Ascending aorta (tissue), 2 donors: ENCODE results near the gene MED10. TPM values are rescaled to one million over a fixed set of nuclear protein-coding genes. Genes with fewer than 3 reads are reported as not detected.
A peak's percentile ranks its signal among the peaks of the same experiment; 100 is the strongest.

Experiments used
- DNase-seq, 2 donors: peaks; one replicate each; pipeline ENCODE4 v3.0.0-alpha.2; 2019; ENCODE audit warnings: low spot score in 2 of 2
- H3K27ac ChIP-seq, 2 donors: fragments of 200-600 bp; sonication (generic); one replicate each; pipeline ENCODE4 v1.5.1; 2016 to 2017; ENCODE audit warnings: mild to moderate bottlenecking in 1 of 2
- H3K27me3 ChIP-seq: fragments of 200-600 bp; sonication (generic); one replicate; pipeline ENCODE4 v1.5.1; 2017
- H3K36me3 ChIP-seq, 2 donors: fragments of 200-600 bp; sonication (generic); one replicate each; pipeline ENCODE4 v1.5.1; 2016
- H3K4me1 ChIP-seq, 2 donors: fragments of 200-600 bp; sonication (generic); one replicate each; pipeline ENCODE4 v1.5.1; 2016 to 2017; ENCODE audit warnings: mild to moderate bottlenecking in 1 of 2
- H3K4me3 ChIP-seq, 2 donors: fragments of 200-600 bp; sonication (generic); one replicate each; pipeline ENCODE4 v1.5.1; 2016 to 2017; ENCODE audit warnings: mild to moderate bottlenecking in 1 of 2
- H3K9me3 ChIP-seq, 2 donors: fragments of 200-600 bp; sonication (generic); one replicate each; pipeline ENCODE4 v1.5.1; 2016
- intact Hi-C: fragments of 100-400 bp; cut with DNase I; formaldehyde crosslinking; loops from one replicate; pipeline ENCODE4 v1.15.1; 2023
- total RNA-seq: library from RNA; depleted of rRNA; stranded (reverse); fragments of >200 nt; gene quantifications from one replicate; pipeline ENCODE4 v1.1.0, GENCODE V29; 2016
- TF ChIP-seq, protein P1 (sequence below), 3 experiments: fragments of 200-600 bp in 2 of 3; fragments of 450-650 bp in 1 of 3; sonication (generic) in 2 of 3; IDR thresholded peaks; one replicate each; pipeline ENCODE4 v1.5.1; 2016 to 2019; ENCODE audit warnings: antibody characterized with exemption in 3 of 3, mild to moderate bottlenecking in 1 of 3, moderate library complexity in 1 of 3

MED10 gene
- total RNA-seq, 1 donor from 2014 or later: 2.9 TPM

DNA sequence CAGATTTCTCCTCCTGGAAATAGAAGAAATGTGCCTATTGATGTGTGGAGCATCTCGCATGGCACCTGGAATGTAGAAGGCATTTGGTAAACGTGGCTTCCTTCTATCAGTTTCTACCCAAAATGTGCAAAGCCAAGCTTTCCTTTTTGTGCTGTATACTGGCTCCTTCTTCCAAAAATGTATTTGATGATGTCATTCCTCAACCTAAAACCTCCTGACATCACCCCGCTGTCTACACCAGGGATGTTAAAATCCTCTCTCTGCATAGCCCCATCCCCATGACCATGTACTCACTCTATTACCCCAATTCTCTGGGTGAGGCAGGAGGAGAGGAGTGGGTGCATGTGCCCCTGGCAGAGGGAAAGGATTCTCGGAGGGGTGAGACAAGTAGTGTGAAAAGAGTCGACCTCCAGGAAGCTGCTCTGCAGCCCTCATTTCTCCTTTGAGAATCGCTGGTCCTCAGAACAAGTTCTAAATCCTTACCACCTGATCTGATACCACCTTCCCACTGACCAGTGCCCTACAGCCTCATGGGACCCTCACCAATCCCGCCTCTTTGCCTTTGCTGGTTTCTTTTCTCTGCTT, 11.7 kb upstream of the MED10 start:
- H3K9me3 ChIP-seq: no peaks in the 10 kb centered on the region
- H3K27me3 ChIP-seq: no peaks in the 10 kb centered on the region
- no peaks in the 10 kb centered on the region for H3K4me1 ChIP-seq
- no peak overlapping the region for H3K4me3 ChIP-seq
- H3K36me3 ChIP-seq: no peaks in the 10 kb centered on the region
- intact Hi-C loops: no loop called here
- TF ChIP-seq, protein P1, sequence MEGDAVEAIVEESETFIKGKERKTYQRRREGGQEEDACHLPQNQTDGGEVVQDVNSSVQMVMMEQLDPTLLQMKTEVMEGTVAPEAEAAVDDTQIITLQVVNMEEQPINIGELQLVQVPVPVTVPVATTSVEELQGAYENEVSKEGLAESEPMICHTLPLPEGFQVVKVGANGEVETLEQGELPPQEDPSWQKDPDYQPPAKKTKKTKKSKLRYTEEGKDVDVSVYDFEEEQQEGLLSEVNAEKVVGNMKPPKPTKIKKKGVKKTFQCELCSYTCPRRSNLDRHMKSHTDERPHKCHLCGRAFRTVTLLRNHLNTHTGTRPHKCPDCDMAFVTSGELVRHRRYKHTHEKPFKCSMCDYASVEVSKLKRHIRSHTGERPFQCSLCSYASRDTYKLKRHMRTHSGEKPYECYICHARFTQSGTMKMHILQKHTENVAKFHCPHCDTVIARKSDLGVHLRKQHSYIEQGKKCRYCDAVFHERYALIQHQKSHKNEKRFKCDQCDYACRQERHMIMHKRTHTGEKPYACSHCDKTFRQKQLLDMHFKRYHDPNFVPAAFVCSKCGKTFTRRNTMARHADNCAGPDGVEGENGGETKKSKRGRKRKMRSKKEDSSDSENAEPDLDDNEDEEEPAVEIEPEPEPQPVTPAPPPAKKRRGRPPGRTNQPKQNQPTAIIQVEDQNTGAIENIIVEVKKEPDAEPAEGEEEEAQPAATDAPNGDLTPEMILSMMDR (IDR thresholded peaks at IDR 0.05): no peak
- DNase-seq: no peak
- H3K27ac ChIP-seq: no peak overlapping the region

DNA sequence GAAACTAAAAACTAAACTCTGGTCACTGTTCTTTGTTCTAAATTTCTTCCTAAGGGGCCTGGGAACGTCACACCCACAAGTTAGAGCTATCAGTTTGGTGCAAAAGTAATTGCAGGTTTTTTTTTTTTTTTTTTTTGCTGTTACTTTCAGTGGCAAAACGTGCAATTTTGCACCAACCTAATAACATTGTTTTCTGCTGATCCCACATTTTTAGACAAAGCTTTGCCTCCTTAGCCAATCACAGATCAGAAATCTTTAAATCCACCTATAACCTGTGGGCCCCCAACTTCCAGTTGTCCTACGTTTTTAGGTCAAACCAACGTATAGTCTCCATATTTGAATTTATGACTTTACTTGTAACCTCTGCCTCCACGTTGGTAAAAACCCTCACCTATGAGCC, 11.1 kb upstream of the MED10 start:
- intact Hi-C loops: no loop called here
- Histone ChIP-seq H3K9me3 (no peaks in the 10 kb centered on the region), H3K27ac (no peak overlapping the region), H3K27me3 (no peaks in the 10 kb centered on the region), H3K4me3 (no peak overlapping the region), H3K36me3 (no peaks in the 10 kb centered on the region), H3K4me1 (no peaks in the 10 kb centered on the region)
- TF ChIP-seq, protein P1 (IDR thresholded peaks at IDR 0.05): no peak
- DNase-seq: no peak

DNA sequence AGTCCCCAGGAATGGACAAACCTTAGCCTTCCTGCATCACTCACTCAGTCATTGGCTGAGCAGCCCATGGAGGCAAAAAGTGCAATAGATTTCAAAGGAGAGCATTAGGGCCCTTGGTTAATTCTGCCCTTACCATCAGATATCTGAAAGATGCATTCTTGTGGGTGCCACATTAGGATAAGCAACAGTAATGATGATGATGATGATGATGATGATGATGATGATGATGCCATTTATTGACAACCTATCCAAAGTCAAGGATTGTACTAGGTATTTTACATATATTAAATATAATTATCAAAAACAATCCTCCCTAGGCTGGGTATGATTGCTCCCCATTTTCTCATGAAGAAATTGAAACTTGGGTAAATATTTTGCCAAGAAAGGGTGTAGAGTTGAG, 9.6 kb upstream of the MED10 start:
- intact Hi-C loops: no loop called here
- no peak overlapping the region for H3K27ac ChIP-seq
- TF ChIP-seq, protein P1 (IDR thresholded peaks at IDR 0.05): no peak

DNA sequence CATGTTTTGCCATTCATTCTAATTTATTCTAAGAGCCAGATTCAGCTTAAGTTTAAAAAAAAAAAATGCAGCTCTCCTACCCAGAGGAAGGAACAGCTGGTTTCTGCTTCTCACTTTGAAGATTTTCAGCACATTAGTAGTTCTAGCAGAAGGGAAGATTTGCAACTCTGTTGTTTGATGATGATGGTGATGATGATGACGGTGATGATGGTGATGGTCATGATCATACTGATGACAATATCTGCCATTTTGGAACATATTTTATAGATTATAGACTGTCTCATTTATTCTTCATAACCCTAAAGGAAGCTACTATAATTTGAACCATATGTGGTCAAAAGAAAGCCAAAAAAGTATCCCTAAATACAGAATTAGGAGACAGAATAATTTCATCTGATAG, 7.9 kb upstream of the MED10 start:
- DNase-seq: no peak
- no peaks in the 10 kb centered on the region for H3K36me3 ChIP-seq
- H3K4me3 ChIP-seq: no peak overlapping the region
- H3K27me3 ChIP-seq: no peaks in the 10 kb centered on the region
- intact Hi-C loops: no loop called here
- no peak overlapping the region for H3K27ac ChIP-seq
- H3K4me1 ChIP-seq: no peaks in the 10 kb centered on the region
- TF ChIP-seq, protein P1 (IDR thresholded peaks at IDR 0.05): no peak
- no peaks in the 10 kb centered on the region for H3K9me3 ChIP-seq

More for the DNA sequence above, 9.6 kb upstream of the MED10 start:
- H3K9me3 ChIP-seq: no peaks in the 10 kb centered on the region
- no peak overlapping the region for H3K4me3 ChIP-seq
- no peaks in the 10 kb centered on the region for H3K27me3 ChIP-seq
- H3K36me3 ChIP-seq: no peaks in the 10 kb centered on the region
- H3K4me1 ChIP-seq: no peaks in the 10 kb centered on the region
- DNase-seq: no peak

DNA sequence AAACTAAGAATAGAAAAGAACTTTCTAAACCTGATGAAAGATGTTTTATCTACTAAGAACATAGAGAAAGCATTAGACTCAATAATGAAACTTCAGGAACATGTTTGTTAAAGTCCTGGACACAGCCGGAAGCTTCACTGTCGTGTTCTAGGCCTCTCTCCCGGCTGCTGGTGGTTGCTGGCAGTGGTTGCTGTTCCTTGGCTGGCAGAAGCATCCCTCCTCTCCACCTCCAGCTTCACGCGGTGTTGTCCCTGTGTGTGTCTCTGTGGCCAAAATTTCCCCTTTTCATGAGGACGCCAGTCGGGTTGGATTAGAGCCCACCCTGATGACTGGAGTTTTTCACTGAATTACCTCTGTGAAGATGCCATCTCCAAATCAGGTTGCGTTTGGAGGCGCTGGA, 6.5 kb upstream of the MED10 start:
- Histone ChIP-seq H3K4me1 (no peaks in the 10 kb centered on the region), H3K27ac (no peak overlapping the region), H3K36me3 (no peaks in the 10 kb centered on the region), H3K27me3 (no peaks in the 10 kb centered on the region), H3K9me3 (no peaks in the 10 kb centered on the region), H3K4me3 (no peak overlapping the region)
- DNase-seq: peak in 1 of 2 donors; percentile 53
- TF ChIP-seq, protein P1 (IDR thresholded peaks at IDR 0.05): no peak
- intact Hi-C loops: no loop called here

DNA sequence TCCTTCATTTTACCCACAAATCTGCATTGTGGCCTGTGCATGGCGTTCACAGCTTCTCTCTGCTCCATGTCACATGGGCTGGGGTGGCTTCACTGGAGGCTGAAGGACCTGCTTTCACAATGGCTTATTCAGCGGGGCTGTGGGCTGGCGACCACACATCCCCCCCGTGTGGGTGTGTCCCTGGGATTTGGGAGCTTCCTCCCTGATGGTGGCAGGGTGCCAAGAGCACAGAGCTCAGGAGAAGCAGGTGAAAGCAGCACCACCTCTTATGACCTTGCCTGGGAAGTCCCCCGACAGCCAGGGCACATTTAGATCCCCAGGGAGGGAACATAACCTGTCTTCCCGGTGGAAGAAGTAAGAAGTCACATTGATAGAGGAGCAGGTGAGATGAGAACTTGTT, 5.0 kb upstream of the MED10 start:
- TF ChIP-seq, protein P1 (IDR thresholded peaks at IDR 0.05): no peak
- H3K27me3 ChIP-seq: no peaks in the 10 kb centered on the region
- no peaks in the 10 kb centered on the region for H3K4me1 ChIP-seq
- no peak overlapping the region for H3K27ac ChIP-seq
- DNase-seq: no peak
- no peaks in the 10 kb centered on the region for H3K36me3 ChIP-seq
- H3K4me3 ChIP-seq: no peak overlapping the region
- no peaks in the 10 kb centered on the region for H3K9me3 ChIP-seq
- intact Hi-C loops: no loop called here
